Activated CD8-positive, alpha-beta memory T cell treated with anti-CD3 and anti-CD28 coated beads, Interleukin-2, amount 50 U/mL, for 48 hours (primary cell): Measurements from ENCODE around the gene INVS.
"Not testable (repeated sequence)": the region's sequence is repeated elsewhere in the genome, so short reads cannot be mapped to it uniquely, and the experiment has no call there.

Experiments used
- DNase-seq: peaks from one replicate; pipeline ENCODE4 v3.0.0-alpha.2; 2020

The INVS gene, protein sequence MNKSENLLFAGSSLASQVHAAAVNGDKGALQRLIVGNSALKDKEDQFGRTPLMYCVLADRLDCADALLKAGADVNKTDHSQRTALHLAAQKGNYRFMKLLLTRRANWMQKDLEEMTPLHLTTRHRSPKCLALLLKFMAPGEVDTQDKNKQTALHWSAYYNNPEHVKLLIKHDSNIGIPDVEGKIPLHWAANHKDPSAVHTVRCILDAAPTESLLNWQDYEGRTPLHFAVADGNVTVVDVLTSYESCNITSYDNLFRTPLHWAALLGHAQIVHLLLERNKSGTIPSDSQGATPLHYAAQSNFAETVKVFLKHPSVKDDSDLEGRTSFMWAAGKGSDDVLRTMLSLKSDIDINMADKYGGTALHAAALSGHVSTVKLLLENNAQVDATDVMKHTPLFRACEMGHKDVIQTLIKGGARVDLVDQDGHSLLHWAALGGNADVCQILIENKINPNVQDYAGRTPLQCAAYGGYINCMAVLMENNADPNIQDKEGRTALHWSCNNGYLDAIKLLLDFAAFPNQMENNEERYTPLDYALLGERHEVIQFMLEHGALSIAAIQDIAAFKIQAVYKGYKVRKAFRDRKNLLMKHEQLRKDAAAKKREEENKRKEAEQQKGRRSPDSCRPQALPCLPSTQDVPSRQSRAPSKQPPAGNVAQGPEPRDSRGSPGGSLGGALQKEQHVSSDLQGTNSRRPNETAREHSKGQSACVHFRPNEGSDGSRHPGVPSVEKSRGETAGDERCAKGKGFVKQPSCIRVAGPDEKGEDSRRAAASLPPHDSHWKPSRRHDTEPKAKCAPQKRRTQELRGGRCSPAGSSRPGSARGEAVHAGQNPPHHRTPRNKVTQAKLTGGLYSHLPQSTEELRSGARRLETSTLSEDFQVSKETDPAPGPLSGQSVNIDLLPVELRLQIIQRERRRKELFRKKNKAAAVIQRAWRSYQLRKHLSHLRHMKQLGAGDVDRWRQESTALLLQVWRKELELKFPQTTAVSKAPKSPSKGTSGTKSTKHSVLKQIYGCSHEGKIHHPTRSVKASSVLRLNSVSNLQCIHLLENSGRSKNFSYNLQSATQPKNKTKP

DNA sequence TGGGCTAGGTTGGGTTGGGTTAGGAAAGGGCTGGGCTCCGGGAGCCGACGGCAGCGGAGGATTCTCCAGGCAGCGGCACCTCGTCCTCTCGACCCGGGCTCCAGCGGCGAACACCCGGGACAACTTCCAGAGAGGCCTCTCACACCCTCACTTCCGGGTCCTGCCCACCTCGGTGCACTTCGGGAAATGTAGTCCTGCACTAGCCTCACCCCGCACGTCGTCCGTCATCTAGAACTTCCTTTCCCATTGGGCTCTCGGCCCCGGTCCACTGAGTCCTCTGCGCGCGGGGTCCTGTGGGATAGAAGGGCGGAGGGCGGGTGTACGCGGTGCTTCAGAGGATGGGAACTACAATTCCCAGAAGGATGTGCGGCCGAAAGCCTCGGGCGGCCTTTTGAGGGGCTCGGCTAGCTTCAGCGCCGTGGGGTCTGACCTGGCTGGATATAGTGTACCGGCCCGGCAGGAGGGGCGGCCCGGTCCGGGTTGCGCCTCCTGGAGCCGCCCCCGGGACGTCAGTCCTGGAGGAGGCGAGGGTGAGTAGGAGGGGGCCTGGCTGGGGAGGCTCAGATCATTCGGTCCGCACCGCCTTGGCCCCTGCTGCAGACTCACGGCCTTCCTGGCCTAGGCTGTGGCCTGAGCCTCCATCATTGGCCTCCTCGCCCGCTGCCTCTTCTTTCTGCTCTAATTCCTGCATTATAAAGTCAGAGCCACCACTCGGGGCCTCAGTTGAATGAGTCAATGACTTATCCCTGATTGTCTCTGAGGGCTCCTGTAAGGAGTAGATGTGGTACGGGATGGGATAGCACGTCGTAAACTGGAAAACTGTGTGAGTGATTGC, at the start of gene INVS, which contains the start of gene ERP44:
Gene INVS, plus strand, starts transcription at position 357 of the 835 bp plus-strand sequence. CDS start 5,279 bp downstream, outside the sequence.
Gene ERP44, minus strand, starts transcription at position 114 of the 835 bp plus-strand sequence. CDS start 160 bp downstream, outside the sequence.
- DNase-seq = peak; percentile 95

DNA sequence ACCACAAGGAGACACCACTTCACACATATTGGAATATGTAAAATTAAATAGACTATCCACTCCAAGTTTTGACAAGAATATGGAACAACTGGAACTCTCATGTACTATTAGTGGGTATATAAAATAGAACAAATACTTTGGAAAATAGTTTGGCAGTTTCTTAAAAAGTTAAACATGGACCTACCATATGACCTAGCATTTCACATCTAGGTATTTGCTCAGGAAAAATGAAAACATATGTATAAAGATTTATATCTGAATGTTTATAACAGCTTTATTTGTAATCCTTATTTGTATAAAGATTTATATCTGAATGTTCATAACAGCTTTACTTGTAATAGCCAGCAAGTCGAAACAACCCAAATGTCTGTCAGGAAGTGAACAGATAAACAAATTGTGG, 49.5 kb upstream of the INVS start:
- DNase-seq = no peak

DNA sequence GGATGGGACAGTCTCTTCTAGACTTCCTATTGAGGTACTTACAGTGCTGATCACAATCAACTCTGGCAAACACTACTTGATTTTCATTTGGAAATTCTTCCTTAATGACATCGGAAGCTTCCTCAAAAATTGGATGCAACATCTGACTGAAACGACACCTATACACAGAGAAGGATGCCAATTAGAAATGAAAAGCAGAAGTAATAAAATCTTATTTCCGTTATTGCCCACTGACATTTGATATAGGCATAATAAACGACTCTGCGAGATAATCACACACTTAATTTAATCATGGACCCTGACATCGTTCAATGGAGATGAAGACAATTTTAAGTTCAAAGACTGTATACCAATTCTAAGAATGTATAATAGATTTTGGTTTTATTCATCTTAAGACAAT, 46.7 kb upstream of the INVS start:
- no peak for DNase-seq

DNA sequence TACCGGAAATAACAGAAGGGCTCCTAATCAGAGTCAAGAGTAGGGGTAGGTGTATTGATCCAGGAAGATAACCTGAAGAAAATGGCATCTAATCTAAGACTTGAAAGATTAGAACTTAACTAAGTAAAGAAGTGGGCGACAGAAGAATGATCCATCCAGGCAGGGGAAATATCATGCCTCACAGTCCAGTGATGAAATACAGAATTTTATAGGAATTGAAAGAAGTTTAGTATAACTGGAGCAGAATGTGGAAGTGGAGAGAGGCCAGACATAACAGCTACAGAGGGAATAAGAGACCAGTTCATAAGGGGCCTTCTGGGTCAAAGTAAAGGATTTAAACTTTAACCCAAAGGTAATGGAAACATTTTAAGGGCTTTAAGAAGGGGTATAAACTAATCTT, 42.5 kb upstream of the INVS start:
- no peak for DNase-seq

DNA sequence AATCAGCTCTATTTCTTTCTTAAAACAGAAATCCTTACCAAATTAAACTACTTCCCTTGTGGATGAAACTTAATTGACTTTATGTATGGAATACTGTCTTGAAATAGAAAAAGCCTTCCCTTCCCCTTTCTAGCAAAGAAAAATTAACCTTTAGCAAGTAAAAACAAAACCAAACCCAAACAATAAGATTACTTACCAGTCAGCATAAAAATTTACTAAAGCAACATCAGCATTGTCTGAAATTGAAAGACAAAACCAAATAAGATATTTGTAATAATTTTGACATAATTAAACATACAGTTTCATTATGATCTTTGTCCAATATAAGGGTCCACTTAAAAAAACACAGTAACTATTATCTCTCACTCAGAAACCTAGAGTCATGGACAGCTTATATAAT, 41.4 kb upstream of the INVS start:
- DNase-seq = no peak

DNA sequence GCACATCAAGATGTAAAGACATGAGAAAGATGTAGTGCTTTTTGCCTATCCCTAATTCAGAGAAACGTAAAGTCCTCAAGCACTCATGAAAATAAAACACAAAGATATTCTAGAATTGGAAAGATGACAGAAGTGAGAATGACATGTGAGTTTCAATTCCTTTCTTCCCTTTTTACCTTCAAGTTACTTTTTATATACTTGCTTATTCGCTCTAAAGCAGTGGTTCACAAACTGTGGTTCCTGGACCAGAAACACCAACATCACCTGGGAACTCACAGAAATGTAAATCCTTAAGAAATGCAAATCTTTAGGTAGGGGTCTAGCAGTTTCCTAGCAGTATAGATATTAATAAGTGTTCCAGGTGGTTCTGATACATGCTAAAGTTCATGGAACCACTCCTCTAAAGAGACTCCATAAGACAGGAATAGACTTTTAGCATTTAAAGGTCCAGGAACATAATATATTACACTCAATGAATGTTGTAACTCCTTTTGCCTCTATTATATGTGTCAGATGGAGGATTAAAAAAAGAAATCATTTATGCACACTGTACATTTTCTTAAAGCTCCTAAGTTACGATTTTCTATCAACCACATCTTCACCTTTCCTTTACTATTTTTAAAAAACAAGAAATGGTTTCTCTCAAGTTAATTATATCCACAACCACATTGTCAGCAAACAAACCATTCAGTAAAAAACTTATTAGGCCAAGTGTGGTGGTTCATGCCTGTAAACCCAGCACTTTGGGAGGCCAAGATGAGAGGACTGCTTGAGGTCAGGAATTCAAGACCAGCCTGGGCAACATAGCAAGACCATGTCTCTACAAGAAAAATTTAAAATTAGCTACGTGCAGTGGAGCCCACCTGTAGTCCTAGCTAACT, 40.1 kb upstream of the INVS start:
- DNase-seq = no peak

DNA sequence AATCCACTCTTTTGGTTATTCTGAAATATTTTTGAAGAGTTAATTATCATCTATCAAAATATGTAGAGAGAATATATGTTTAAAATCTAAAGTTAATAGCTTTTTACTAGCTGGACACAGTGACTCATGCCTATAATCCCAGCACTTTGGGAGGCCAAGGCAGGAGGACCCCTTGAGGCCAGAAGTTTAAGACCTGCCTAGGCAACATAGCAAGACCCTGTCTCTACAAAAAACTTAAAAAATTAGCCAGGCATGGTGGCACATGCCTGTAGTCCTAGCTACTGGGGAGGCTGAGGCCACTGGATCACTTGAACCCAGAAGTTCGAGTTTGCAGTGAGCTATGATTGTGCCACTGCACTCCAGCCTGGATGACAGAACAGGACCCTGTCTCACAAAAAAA, 36.4 kb upstream of the INVS start:
- DNase-seq = not testable (repeated sequence)

DNA sequence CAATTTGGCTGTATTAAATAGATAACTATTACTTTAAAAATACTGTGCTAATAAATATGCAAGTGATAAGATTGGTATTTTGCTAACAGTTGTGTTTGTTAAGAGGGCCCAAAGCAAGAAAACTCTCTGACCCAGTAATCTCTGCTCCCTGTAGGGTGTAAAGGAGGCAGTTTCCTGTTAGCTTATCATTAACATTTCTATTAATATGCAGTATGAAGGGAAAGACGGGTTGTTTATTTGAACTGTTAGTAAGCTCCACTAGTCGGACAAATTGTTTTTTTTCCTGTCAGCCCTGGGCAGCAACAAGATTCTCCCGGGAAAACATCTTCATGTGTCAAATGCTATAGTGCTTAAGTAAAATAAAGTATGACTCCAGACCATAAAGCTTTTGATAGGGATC, 35.9 kb upstream of the INVS start:
- no peak for DNase-seq

DNA sequence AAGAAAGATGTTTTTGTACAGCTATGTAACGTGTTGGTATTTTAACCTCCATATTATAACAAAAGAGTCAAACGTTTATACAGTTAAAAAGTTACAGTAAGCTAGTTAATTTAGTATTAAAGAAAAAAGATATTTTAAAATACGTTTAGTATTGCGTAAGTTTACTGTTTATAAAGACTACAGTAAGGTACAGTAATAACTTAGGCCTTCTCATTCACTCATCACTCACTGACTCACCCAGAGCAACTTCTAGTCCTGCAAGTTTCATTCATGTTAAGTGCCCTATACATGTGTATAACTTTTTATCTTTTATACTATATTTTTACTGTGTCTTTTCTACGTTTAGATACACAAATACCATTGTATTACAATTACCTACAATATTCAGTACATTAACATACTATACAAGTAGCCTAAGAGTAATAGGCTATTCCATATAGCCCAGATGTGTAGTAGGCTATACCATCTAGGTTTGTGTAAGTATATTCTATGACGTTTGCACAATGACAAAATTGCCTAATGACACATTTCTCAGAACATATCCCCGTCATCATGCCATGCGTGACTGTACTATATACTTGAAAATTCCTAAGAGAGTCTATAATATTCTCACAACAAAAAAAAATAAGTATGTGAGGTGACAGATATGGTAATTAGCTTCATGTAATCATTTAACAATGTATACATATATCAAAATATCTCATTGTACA, 34.0 kb upstream of the INVS start:
- DNase-seq = no peak

DNA sequence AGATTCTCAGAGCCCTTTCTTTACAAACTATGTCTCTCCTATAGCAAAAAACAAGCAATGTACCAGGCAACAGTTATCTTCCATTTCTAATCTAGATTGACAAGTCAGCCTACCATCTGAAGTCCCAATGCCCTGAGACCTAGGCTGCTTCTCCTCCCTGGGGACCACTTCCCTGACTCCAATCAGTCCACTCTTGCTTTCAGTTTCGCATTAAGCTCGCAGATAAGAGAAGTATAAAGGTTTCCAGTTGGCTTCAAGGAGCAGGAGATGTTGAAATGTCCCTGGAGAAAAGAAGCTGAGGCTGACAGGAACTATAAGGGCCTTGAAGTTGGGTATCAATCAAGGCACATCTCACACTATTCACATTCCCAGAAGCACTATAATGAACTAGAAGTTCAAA, 32.5 kb upstream of the INVS start:
- no peak for DNase-seq

DNA sequence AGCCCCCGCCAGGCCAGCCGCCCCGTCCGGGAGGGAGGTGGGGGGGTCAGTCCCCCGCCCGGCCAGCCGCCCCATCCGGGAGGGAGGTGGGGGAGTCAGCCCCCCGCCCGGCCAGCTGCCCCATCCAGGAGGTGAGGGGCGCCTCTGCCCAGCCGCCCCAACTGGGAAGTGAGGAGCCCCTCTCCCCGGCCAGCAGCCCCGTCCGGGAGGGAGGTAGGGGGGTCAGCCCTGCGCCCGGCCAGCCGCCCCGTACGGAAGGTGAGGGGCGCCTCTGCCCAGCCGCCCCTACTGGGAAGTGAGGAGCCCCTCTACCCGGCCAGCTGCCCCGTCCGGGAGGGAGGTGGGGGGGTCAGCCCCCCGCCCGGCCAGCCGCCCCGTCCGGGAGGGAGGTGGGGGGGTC, 31.1 kb upstream of the INVS start:
- DNase-seq = not testable (repeated sequence)

DNA sequence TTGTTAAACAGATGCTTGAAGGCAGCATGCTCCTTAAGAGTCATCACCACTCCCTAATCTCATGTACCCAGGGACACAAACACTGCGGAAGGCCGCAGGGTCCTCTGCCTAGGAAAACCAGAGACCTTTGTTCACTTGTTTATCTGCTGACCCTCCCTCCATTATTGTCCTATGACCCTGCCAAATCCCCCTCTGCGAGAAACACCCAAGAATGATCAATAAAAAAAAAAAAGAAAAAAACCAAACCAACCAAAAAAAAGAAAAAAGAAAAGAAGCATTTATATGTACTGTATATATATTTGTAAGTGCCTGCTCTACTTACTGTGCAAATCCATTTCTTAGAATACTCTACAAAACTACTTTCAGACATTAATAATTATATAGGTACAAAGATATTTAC, 30.0 kb upstream of the INVS start:
- DNase-seq = not testable (repeated sequence)

DNA sequence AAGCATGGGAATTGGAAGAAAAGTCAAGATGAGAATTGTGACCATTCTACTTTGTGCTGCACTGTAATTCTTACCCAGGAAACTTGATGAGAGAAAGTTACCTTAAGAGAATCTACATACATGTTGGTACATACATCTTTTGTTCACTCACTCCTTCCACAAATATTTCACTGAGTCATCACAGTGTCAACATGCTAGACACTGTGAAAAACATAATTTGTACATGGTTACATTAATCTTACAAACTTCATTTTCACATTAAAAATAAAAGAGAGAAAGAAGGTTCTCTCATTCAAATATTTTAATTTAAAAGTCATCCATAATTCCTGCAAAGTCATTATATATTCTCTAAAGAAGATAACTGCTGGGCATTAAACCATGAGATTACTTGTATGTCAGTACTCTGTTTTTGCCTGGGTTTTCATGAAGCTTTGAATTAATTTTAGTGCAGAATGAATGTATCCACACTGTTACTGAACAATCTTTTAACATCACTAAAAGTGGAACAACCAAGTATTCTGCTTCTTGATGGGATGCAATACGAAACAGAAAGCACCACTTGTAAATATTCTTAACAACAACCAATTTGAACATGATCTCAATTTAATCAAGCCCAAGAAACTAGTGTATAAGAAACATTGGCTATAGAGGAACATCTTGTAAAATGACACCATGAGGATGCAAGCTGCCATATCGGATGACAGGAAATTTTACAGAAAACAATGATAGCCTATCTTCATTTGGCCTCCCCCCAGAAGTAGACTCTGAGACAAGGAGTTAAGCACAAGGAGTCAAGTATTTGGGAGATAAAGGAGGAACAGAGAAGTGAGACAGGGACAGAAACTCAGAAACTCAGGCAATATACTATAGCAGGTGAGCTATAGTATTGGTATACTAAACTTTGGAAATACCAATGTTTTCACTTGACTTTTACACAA, 28.7 kb upstream of the INVS start:
- no peak for DNase-seq

DNA sequence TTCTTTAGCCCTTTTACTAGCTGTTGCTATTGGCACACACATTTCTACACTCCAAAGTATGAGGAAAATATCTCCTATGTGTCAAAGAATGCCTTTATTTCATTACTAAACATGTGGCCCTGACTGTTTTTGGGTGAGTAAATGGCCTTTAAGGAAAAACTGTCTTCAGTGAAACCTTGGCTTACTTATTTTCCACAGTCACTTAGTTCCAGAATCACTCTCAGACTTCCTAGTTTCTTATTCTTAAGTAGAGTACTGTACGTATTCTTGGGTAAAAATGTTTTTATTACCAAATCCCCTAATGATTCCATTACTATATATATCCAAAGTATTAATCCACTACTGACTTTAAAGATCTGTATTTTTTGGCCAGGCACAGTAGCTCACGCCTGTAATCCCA, 27.8 kb upstream of the INVS start:
- no peak for DNase-seq

DNA sequence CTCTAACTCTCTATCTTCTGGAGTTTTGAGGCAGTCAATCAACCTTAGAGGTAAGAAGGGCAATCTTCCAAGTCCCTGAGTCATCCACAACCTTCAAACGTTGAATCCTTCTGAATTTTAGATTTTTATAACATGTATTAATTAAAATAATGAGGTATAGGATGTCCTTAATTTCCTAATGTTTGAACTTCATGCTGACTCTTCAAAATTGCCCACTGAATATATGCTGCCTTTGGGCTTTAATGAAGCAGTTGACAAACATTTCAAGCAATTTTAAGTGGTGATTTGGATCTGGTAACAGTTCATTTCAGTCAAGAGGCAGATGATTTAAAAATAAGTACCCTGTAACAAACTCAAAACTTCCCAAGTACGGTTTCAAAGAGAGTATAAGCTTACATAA, 26.2 kb upstream of the INVS start:
- no peak for DNase-seq

DNA sequence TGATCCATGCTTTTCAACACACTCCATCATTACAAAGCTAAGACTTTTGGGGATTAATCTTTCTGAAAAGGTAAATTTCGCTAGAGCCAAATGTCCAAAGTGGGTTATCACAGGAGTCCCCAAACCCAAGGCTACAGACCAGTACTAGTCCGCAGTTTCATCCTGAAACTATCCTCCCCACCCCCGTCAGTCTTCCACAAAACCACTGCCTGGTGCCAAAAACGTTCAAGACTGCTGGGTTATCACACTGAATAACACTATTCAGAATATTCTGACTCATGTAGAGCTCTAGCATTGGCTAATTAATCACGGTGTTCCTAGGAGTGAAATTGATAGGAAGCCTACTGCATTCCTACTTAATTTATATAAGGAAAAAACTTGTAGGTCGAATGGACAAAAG, 24.9 kb upstream of the INVS start:
- no peak for DNase-seq

DNA sequence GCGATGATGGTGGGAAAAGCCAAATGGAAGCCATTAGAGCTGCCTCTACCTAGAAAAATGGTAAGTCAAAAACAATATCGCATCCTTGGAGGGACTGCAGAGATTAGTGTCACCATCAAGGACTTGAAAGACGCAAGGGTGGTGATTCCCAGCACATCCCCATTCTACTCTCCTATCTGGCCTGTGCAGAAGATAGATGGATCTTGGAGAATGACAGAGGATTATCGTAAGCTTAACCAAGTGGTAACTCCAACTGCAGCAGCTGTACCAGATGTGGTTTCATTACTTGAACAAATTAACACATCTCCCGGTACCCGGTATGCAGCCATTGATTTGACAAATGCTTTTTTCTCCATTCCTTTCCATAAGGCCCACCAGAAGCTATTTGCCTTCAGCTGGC, 24.1 kb upstream of the INVS start:
- no peak for DNase-seq

DNA sequence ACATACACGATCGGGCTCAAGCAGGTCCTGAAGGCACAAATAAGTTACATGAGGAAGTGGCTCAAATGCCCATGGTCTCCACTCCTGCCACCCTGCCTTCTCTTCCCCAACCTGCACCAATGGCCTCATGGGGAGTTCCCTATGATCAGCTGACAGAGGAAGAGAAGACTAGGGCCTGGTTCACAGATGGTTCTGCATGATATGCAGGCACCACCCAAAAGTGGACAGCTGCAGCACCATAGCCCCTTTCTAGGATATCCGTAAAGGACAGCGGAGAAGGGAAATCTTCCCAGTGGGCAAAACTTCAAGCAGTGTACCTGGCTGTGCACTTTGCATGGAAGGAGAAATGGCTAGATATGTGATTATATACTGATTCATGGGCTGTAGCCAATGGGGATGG, 22.8 kb upstream of the INVS start:
- DNase-seq = not testable (repeated sequence)

DNA sequence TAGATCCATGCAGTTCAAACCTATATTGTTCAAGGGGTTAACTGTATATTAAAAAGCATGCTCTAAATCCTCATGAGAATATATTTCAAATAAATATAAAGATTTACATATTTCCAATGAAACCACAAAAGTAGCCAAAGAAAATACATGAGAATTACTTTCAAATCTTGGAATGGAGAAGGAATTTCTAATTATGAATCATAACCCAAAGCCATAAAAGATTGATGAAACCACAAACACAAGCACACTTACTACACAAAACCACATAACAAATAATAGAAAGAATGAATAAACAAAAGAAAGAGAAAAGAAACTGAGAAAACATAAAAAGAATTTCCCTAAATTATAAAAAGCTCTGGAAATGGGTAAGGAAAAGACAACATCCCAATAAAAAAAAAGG, 16.3 kb upstream of the INVS start:
- no peak for DNase-seq
